PC-3 (cell line): ENCODE data around the gene CNTN1. TPM values are rescaled to one million over a fixed set of nuclear protein-coding genes. Genes with fewer than 3 reads are reported as not detected.
A peak's percentile ranks its signal among the peaks of the same experiment; 100 is the strongest.

ENCODE experiments used
- ATAC-seq: fragments of 200-7000 bp; cut with Tn5 transposase; 2 replicates; pipeline ENCODE4 v1.9.1; 2020; ENCODE audit warnings: mild to moderate bottlenecking, moderate library complexity
- Bru-seq: library from RNA; stranded (reverse); fragments of 400-500 nt; gene quantifications from one replicate; lab custom pipeline; 2021; lab: Mats Ljungman, UMichigan
- BruChase-seq, 2 experiments: library from RNA; stranded (reverse); fragments of 400-500 nt; gene quantifications; one replicate each; lab custom pipeline; 2021; lab: Mats Ljungman, UMichigan
- BruUV-seq: library from RNA; stranded (reverse); fragments of 400-500 nt; replicated peaks from 2 replicates; lab custom pipeline; 2021; lab: Mats Ljungman, UMichigan
- CTCF ChIA-PET: fragments of 300-600 bp; sonication (Branson Sonifier 250); formaldehyde crosslinking; loops from one replicate; lab custom pipeline; 2022; ENCODE audit warnings: antibody characterized with exemption; lab: Charles Lee
- POLR2A ChIA-PET: fragments of 300-600 bp; sonication (Branson Sonifier 250); formaldehyde crosslinking; loops from one replicate; lab custom pipeline; 2022; ENCODE audit warnings: antibody characterized with exemption; ENCODE audit not compliant: unreplicated experiment; lab: Charles Lee
- DNase-seq: peaks from one replicate; pipeline ENCODE4 v3.0.0-alpha.2; 2015
- H2AFZ ChIP-seq: fragments of 300-600 bp; sonication (generic); 2 replicates; pipeline ENCODE4 v1.6.0; 2016; ENCODE audit warnings: antibody characterized with exemption, low read length
- H3F3A ChIP-seq: fragments of 300-600 bp; sonication (generic); one replicate; pipeline ENCODE4 v1.6.0; 2017; ENCODE audit warnings: antibody characterized with exemption, low read length, control low read depth, mild to moderate bottlenecking; ENCODE audit not compliant: unreplicated experiment
- H3K27ac ChIP-seq: fragments of 300-600 bp; sonication (generic); 2 replicates; pipeline ENCODE4 v1.5.1; 2016; ENCODE audit warnings: mild to moderate bottlenecking, low read length
- H3K27me3 ChIP-seq: fragments of 300-600 bp; sonication (generic); 2 replicates; pipeline ENCODE4 v1.6.1; 2016; ENCODE audit warnings: low read length, mixed read lengths
- H3K36me3 ChIP-seq: fragments of 300-600 bp; sonication (generic); 2 replicates; pipeline ENCODE4 v1.6.1; 2016; ENCODE audit warnings: low read depth, mixed run types, low read length, mixed read lengths
- H3K4me1 ChIP-seq: fragments of 300-600 bp; sonication (generic); 2 replicates; pipeline ENCODE4 v1.5.1; 2016; ENCODE audit warnings: low read length; ENCODE audit not compliant: insufficient read depth
- H3K4me2 ChIP-seq: fragments of 300-600 bp; sonication (generic); 2 replicates; pipeline ENCODE4 v1.6.0; 2016; ENCODE audit warnings: low read length
- H3K4me3 ChIP-seq: fragments of 300-600 bp; sonication (generic); 2 replicates; pipeline ENCODE4 v1.5.1; 2016; ENCODE audit warnings: mild to moderate bottlenecking, low read length, mixed read lengths
- H3K79me2 ChIP-seq: fragments of 300-600 bp; sonication (generic); 2 replicates; pipeline ENCODE4 v1.6.1; 2017; ENCODE audit warnings: low read length, mixed read lengths
- H3K9ac ChIP-seq: fragments of 300-600 bp; sonication (generic); 2 replicates; pipeline ENCODE4 v1.6.0; 2016; ENCODE audit warnings: mild to moderate bottlenecking, low read length
- H3K9me2 ChIP-seq: fragments of 300-600 bp; sonication (generic); replicated peaks from 2 replicates; pipeline ENCODE4 v1.6.1; 2016; ENCODE audit warnings: mixed run types, low read length, mixed read lengths
- H3K9me3 ChIP-seq: fragments of 300-600 bp; sonication (generic); 2 replicates; pipeline ENCODE4 v1.6.1; 2016; ENCODE audit warnings: low read length, mixed read lengths
- H4K20me1 ChIP-seq: fragments of 300-600 bp; sonication (generic); 2 replicates; pipeline ENCODE4 v1.6.1; 2016; ENCODE audit warnings: low read length, mixed read lengths
- EZH2 ChIP-seq: fragments of 300-600 bp; sonication (generic); IDR thresholded peaks from one replicate; pipeline ENCODE4 v1.6.1; 2017; ENCODE audit warnings: antibody characterized with exemption, mild to moderate bottlenecking, low read length; ENCODE audit not compliant: unreplicated experiment
- EZH2phosphoT487 ChIP-seq: fragments of 300-600 bp; sonication (generic); IDR thresholded peaks from 2 replicates; pipeline ENCODE4 v1.6.1; 2018; ENCODE audit warnings: mild to moderate bottlenecking, antibody characterized with exemption, low read length, borderline replicate concordance
- intact Hi-C: fragments of 100-400 bp; cut with micrococcal nuclease; formaldehyde crosslinking; loops from 2 replicates; pipeline ENCODE4 v1.9.0; 2023
- long read RNA-seq: library from polyadenylated mRNA; unstranded; transcript quantifications from one replicate; pipeline ENCODE4 v2.0.0, GENCODE V29; 2021; ENCODE audit not compliant: unreplicated experiment
- total RNA-seq: library from RNA; depleted of rRNA; stranded (reverse); fragments of >200 nt; gene quantifications from 2 replicates; pipeline ENCODE4 v1.2.3, GENCODE V29; 2014; rRNA removed
- TF ChIP-seq, protein P1 (sequence below): fragments of 300-600 bp; sonication (generic); conservative IDR thresholded peaks from 2 replicates; pipeline ENCODE4 v1.5.1; 2017; ENCODE audit warnings: antibody characterized with exemption, low read depth, mild to moderate bottlenecking, low read length

CNTN1 gene
- not detected in 2 replicates for total RNA-seq
- Bru-seq, nascent RNA: percentile 0 among the genes with signal in this experiment
- BruChase-seq, experiment 1, labeled RNA remaining after a 6-hour chase: percentile 0 among the genes with signal in this experiment
- BruChase-seq, experiment 2, labeled RNA remaining after a 2-hour chase: percentile 0 among the genes with signal in this experiment
- long read RNA-seq: 0 reads

DNA sequence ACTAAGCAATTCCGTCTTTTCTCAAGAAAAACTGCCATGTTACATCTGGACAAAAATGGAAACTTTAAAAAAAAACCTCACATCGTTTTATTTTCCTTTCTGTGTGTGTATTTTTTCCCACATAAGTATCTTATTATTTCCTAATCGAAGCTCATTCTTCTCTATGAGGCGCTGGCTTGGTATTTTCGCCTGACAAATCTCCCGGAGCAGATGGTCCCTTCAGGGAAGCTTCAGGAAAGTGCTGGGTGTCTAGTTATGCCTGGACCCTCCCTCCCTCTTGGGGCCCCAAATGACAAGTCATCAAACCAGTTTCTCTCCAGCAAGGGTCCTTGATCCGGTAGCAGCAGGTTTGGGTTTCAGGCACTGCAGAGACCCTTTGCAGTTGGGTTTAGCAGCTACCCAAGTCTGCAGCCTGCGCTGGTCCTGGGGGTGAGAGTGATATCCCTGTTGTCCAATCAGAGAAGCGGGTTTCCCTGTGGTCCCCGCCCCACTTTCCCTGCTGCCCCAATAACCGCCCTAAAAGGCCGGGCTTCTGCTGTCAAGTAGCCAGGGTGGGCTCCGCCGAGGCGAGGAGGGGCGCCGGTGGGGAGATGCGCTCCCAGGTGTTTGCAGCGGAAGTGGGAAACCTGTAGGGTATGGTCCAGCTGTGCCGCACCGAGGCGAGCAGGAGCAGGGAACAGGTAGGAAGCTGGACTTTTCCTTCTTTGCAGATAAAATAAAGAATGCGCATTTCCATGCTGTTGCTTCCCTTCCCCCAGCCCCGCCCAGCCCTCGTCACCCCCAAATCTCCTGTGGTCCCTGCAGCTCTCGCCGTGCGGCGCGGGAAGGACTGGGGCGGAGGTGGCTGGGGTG lies at the start of gene CNTN1:
CNTN1 (plus strand) TSS at position 527 of the 852 bp plus-strand sequence.
- ChIA-PET POLR2A (no interaction called here), CTCF (no interaction called here)
- no peaks in the 10 kb centered on the region for H3K4me1 ChIP-seq
- intact Hi-C loops: no loop called here
- H3K9me3 ChIP-seq: no peaks in the 10 kb centered on the region
- no peak within 1 kb of the TSS for H3K4me3 ChIP-seq
- TF ChIP-seq EZH2 (no peak), EZH2phosphoT487 (no peak)
- TF ChIP-seq, protein P1, sequence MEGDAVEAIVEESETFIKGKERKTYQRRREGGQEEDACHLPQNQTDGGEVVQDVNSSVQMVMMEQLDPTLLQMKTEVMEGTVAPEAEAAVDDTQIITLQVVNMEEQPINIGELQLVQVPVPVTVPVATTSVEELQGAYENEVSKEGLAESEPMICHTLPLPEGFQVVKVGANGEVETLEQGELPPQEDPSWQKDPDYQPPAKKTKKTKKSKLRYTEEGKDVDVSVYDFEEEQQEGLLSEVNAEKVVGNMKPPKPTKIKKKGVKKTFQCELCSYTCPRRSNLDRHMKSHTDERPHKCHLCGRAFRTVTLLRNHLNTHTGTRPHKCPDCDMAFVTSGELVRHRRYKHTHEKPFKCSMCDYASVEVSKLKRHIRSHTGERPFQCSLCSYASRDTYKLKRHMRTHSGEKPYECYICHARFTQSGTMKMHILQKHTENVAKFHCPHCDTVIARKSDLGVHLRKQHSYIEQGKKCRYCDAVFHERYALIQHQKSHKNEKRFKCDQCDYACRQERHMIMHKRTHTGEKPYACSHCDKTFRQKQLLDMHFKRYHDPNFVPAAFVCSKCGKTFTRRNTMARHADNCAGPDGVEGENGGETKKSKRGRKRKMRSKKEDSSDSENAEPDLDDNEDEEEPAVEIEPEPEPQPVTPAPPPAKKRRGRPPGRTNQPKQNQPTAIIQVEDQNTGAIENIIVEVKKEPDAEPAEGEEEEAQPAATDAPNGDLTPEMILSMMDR: no peak
- no peak within 1 kb of the TSS for H3K27ac ChIP-seq
- H4K20me1 ChIP-seq: no peaks in the 10 kb centered on the region
- H3K9me2 ChIP-seq: no peaks in the 10 kb centered on the region
- H3K4me2 ChIP-seq: no peak within 1 kb of the TSS
- no peak for DNase-seq
- ATAC-seq: no peak
- no peaks in the 10 kb centered on the region for H3K79me2 ChIP-seq
- no peaks in the 10 kb centered on the region for H3F3A ChIP-seq
- H2AFZ ChIP-seq: no peak within 1 kb of the TSS
- BruUV-seq: no TSS peak
- H3K9ac ChIP-seq: no peak within 1 kb of the TSS
- no peaks in the 10 kb centered on the region for H3K36me3 ChIP-seq
- peaks cover 39% of the 10 kb centered on the region for H3K27me3 ChIP-seq

DNA sequence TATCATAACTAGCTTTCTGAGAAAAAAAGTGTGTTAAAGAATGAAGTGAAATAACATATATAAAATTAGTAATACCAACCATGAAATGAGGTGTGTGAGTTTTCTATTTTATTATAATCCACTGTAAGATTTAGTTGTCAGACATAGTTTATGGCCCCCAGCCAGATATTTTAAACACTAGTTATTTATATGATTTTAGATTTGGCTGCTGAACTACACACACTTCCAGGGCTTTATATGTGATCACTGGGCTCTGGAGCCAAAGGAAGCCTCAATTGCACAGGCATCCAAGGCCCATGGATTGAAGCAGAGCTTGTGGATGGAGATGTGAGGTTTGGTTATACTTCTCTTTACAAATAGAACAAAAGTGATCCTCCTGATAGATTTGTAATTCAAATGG lies 48.7 kb upstream of the CNTN1 start:
- H4K20me1 ChIP-seq: no peaks in the 10 kb centered on the region
- no TSS peak for BruUV-seq
- intact Hi-C loops: no loop called here
- H3K79me2 ChIP-seq: no peaks in the 10 kb centered on the region
- no peaks in the 10 kb centered on the region for H3K36me3 ChIP-seq
- ATAC-seq (no peak), DNase-seq (no peak)
- no peaks in the 10 kb centered on the region for H3K9me3 ChIP-seq
- no peaks in the 10 kb centered on the region for H3K4me1 ChIP-seq
- no peaks in the 10 kb centered on the region for H3K9me2 ChIP-seq
- H3K9ac ChIP-seq: no peak overlapping the region
- no peaks in the 10 kb centered on the region for H3K27me3 ChIP-seq
- TF ChIP-seq EZH2 (no peak), EZH2phosphoT487 (no peak)
- TF ChIP-seq, protein P1: no peak
- H3F3A ChIP-seq: no peaks in the 10 kb centered on the region
- no peak overlapping the region for H3K4me2 ChIP-seq
- no peak overlapping the region for H2AFZ ChIP-seq
- CTCF ChIA-PET: no interaction called here
- H3K4me3 ChIP-seq: no peak overlapping the region
- H3K27ac ChIP-seq: no peak overlapping the region
- POLR2A ChIA-PET: no interaction called here
